Measurements from ENCODE around the gene LRRC8D. TPM values are rescaled to one million over a fixed set of nuclear protein-coding genes. Genes with fewer than 3 reads are reported as not detected.

Gene LRRC8D
- total and polyA plus RNA-seq, 2 of the 4 experiments (the other 2 are of a cell fraction), result 34.1 to 35.3 TPM

GRCh38 chr1:89829186-89829585 lies 8.4 kb downstream of the LRRC8D start:
- no peaks in the 10 kb centered on the region for H3K9me3 ChIP-seq (ENCODE audit: control insufficient read depth, insufficient read depth, low read length)
- H4K20me1 ChIP-seq (ENCODE audit: insufficient read depth, low read length), result no peaks in the 10 kb centered on the region
- ATAC-seq (ENCODE audit: low read depth) (no peak), DNase-seq (no peak)
- H3K23ac ChIP-seq (ENCODE audit: low read depth, low read length), result no peak overlapping the region
- H3K4me1 ChIP-seq (ENCODE audit: control insufficient read depth, insufficient read depth, low read length), result no peaks in the 10 kb centered on the region; the same call in 1 of the 2 replicates
- intact Hi-C loops (cut with micrococcal nuclease) (no loop called here), dilution Hi-C loops (cut with HindIII; ENCODE audit: low sequenced_read_pairs, unreplicated experiment) (no loop called here), in situ Hi-C loops (cut with MboI; ENCODE audit: low sequenced_read_pairs) (no loop called here)
- H2AFZ ChIP-seq (replicated peaks; ENCODE audit: low read length, poor library complexity), result no peak overlapping the region
- no CpG with 5 or more reads among the region's 4 CpGs for WGBS, 2 experiments (ENCODE audit: extremely low coverage in 2 of 2, insufficient read length in 1 of 2)
- no peak overlapping the region for H2BK15ac ChIP-seq (ENCODE audit: low read depth, low read length)
- H3K9ac ChIP-seq (ENCODE audit: low read depth, low read length), result no peak overlapping the region
- H2BK20ac ChIP-seq (ENCODE audit: low read depth, low read length), result no peak overlapping the region
- H2BK120ac ChIP-seq (ENCODE audit: low read depth, low read length), result no peak overlapping the region
- H3K27me3 ChIP-seq (ENCODE audit: control insufficient read depth, insufficient read depth, low read length), result no peaks in the 10 kb centered on the region
- H4K8ac ChIP-seq (ENCODE audit: low read depth in 2 of 2, low read length in 2 of 2), result no peak overlapping the region
- no peak overlapping the region for H2AK9ac ChIP-seq (replicated peaks; ENCODE audit: low read depth, low read length, poor library complexity)
- H3K27ac ChIP-seq (ENCODE audit: insufficient read depth, low read length), result no peak overlapping the region
- no peak overlapping the region for H2AK5ac ChIP-seq (ENCODE audit: low read depth, low read length)
- POLR2A ChIA-PET (ENCODE audit: unreplicated experiment), result no interaction called here
- no peak overlapping the region for H3K56ac ChIP-seq (ENCODE audit: extremely low read depth, insufficient read depth, low read length)
- H3K36me3 ChIP-seq (ENCODE audit: control insufficient read depth, insufficient read depth, low read length), result no peaks in the 10 kb centered on the region
- 0 out of 2 replicates have a peak, but pooled peaks cover 7% of the 10 kb centered on the region for H3K9me1 ChIP-seq (ENCODE audit: insufficient read depth, low read length)
- no peak overlapping the region for H3K14ac ChIP-seq (replicated peaks; ENCODE audit: low read depth, low read length)
- no peak overlapping the region for H3K4me3 ChIP-seq (ENCODE audit: insufficient read depth, low read depth, low read length)
- no peak overlapping the region for H3K4ac ChIP-seq (ENCODE audit: low read depth, low read length)
- no peak overlapping the region for H2BK5ac ChIP-seq (ENCODE audit: low read depth, low read length, poor library complexity, severe bottlenecking)
- H3K4me2 ChIP-seq (ENCODE audit: low read depth, low read length), result no peak overlapping the region
- no peak overlapping the region for H4K91ac ChIP-seq (ENCODE audit: insufficient read depth, low read depth, low read length)
- TF ChIP-seq RCOR1 (IDR thresholded peaks at IDR 0.05; ENCODE audit: insufficient replicate concordance, low read length) (no peak), USF2 (IDR thresholded peaks at IDR 0.05; ENCODE audit: low read depth, low read length) (no peak), BHLHE40 (IDR thresholded peaks at IDR 0.05; ENCODE audit: low read depth, low read length) (no peak)
- no peak overlapping the region for H4K5ac ChIP-seq (ENCODE audit: low read depth, low read length)
- H3K79me1 ChIP-seq (ENCODE audit: low read depth in 1 of 2, low read length in 2 of 2), result peaks cover 0 to 7% of the 10 kb centered on the region in 2 experiments; a peak in 1 of 4 replicates
- CTCF ChIA-PET, result interaction anchor here (1.5 kb wide), 1 partner anchor 44 kb away, joined by 4 read pairs; no protein-coding TSS in a partner anchor
- BruUV-seq (replicated peaks), result no TSS peak
- no peak overlapping the region for H3K18ac ChIP-seq (ENCODE audit: low read depth, low read length)
